ENCODE data around the gene OSBPL5.

Gene OSBPL5

GRCh38 chr11:3052109-3052479 is 113.0 kb downstream of the OSBPL5 start:
- Histone ChIP-seq H4K20me1 (ENCODE audit: control insufficient read depth, insufficient read depth, low read depth, low read length) (peaks cover 20% of the 10 kb centered on the region), H3K4me1 (ENCODE audit: control insufficient read depth, low read length) (peaks cover 46% of the 10 kb centered on the region), H3K79me2 (ENCODE audit: control insufficient read depth, low read length) (peaks cover 96% of the 10 kb centered on the region), H3K9me3 (ENCODE audit: control insufficient read depth, insufficient read depth, low read length) (no peaks in the 10 kb centered on the region), H3K9me2 (replicated peaks; ENCODE audit: control insufficient read depth, low read length) (no peaks in the 10 kb centered on the region), H3F3A (ENCODE audit: control insufficient read depth, insufficient read depth) (no peaks in the 10 kb centered on the region), H3K27me3 (ENCODE audit: control insufficient read depth, low read length) (no peaks in the 10 kb centered on the region), H3K36me3 (ENCODE audit: control insufficient read depth, low read length) (peaks cover 53% of the 10 kb centered on the region), H3K4me3 (ENCODE audit: low read length) (no peak overlapping the region), H3K27ac (ENCODE audit: low read depth, low read length) (no peak overlapping the region), H3K4me2 (ENCODE audit: low read length) (peak overlapping the region; percentile 30)
- TF ChIP-seq EZH2phosphoT487 (IDR thresholded peaks at IDR 0.05; ENCODE audit: borderline replicate concordance, low read length): no peak
- no peak for TF ChIP-seq CTCF (IDR thresholded peaks at IDR 0.05; ENCODE audit: low read depth, low read length, poor library complexity, severe bottlenecking)

- TF ChIP-seq EZH2phosphoT487 (IDR thresholded peaks at IDR 0.05; ENCODE audit: borderline replicate concordance, low read length) (no peak), CTCF (IDR thresholded peaks at IDR 0.05; ENCODE audit: low read depth, low read length, poor library complexity, severe bottlenecking) (peak; percentile 17)
- no peak overlapping the region for H3K4me3 ChIP-seq (ENCODE audit: low read length)
- no peak overlapping the region for H3K27ac ChIP-seq (ENCODE audit: low read depth, low read length)
Measured at GRCh38 chr11:3051196-3052108, 113.7 kb downstream of the OSBPL5 start.

GRCh38 chr11:3050386-3051195 is 114.5 kb downstream of the OSBPL5 start:
- Histone ChIP-seq H3K79me2 (ENCODE audit: control insufficient read depth, low read length) (peaks cover 94% of the 10 kb centered on the region), H3K27me3 (ENCODE audit: control insufficient read depth, low read length) (no peaks in the 10 kb centered on the region), H4K20me1 (ENCODE audit: control insufficient read depth, insufficient read depth, low read depth, low read length) (peaks cover 9% of the 10 kb centered on the region; the same call in 1 of the 2 replicates), H3K4me3 (ENCODE audit: low read length) (0 out of 2 replicates have a peak overlapping the region, but pooled peaks have one; percentile 4), H3K4me1 (ENCODE audit: control insufficient read depth, low read length) (peaks cover 38% of the 10 kb centered on the region), H3K36me3 (ENCODE audit: control insufficient read depth, low read length) (peaks cover 59% of the 10 kb centered on the region), H3K9me2 (replicated peaks; ENCODE audit: control insufficient read depth, low read length) (no peaks in the 10 kb centered on the region), H3K4me2 (ENCODE audit: low read length) (peak overlapping the region; percentile 49), H3K9me3 (ENCODE audit: control insufficient read depth, insufficient read depth, low read length) (no peaks in the 10 kb centered on the region), H3K27ac (ENCODE audit: low read depth, low read length) (no peak overlapping the region), H3F3A (ENCODE audit: control insufficient read depth, insufficient read depth) (no peaks in the 10 kb centered on the region)
- TF ChIP-seq EZH2phosphoT487 (IDR thresholded peaks at IDR 0.05; ENCODE audit: borderline replicate concordance, low read length) (no peak), CTCF (IDR thresholded peaks at IDR 0.05; ENCODE audit: low read depth, low read length, poor library complexity, severe bottlenecking) (no peak)

More at GRCh38 chr11:3051196-3052108, 113.7 kb downstream of the OSBPL5 start:
- H3F3A ChIP-seq (ENCODE audit: control insufficient read depth, insufficient read depth): no peaks in the 10 kb centered on the region
- H3K9me2 ChIP-seq (replicated peaks; ENCODE audit: control insufficient read depth, low read length): no peaks in the 10 kb centered on the region
- no peaks in the 10 kb centered on the region for H3K27me3 ChIP-seq (ENCODE audit: control insufficient read depth, low read length)
- H3K4me2 ChIP-seq (ENCODE audit: low read length): peak overlapping the region; percentile 49
- H3K9me3 ChIP-seq (ENCODE audit: control insufficient read depth, insufficient read depth, low read length): no peaks in the 10 kb centered on the region
- peaks cover 94% of the 10 kb centered on the region for H3K79me2 ChIP-seq (ENCODE audit: control insufficient read depth, low read length)
- H4K20me1 ChIP-seq (ENCODE audit: control insufficient read depth, insufficient read depth, low read depth, low read length): peaks cover 18% of the 10 kb centered on the region
- peaks cover 46% of the 10 kb centered on the region for H3K4me1 ChIP-seq (ENCODE audit: control insufficient read depth, low read length)
- H3K36me3 ChIP-seq (ENCODE audit: control insufficient read depth, low read length): peaks cover 50% of the 10 kb centered on the region
